ENCODE measurements around the gene RABL6. TPM values are rescaled to one million over a fixed set of nuclear protein-coding genes. Genes with fewer than 3 reads are reported as not detected.
"Not testable (repeated sequence)": the region's sequence is repeated elsewhere in the genome, so short reads cannot be mapped to it uniquely, and the experiment has no call there.

Gene RABL6
- total RNA-seq, 1 donor from 2014 or later = 107 TPM

GRCh38 chr9:136794281-136794999 is 13.3 kb upstream of the RABL6 start:
- intact Hi-C loops (cut with micrococcal nuclease) = loop anchor here (5.0 to 10.0 kb wide), 2 partner anchors 430 to 658 kb away; partner anchors contain the start of gene DNLZ

- intact Hi-C loops (cut with micrococcal nuclease) = loop anchor here (5.0 to 10.0 kb wide), 2 partner anchors 430 to 657 kb away; partner anchors contain the start of gene DNLZ
Observed at GRCh38 chr9:136795000-136795348, 12.8 kb upstream of the RABL6 start.

- intact Hi-C loops (cut with micrococcal nuclease) = loop anchor here (10.0 kb wide), 1 partner anchor 432 kb away; the partner anchor contains the start of gene DNLZ
Observed at GRCh38 chr9:136796238-136796774, 11.4 kb upstream of the RABL6 start, which contains the start of gene CCDC183. Gene CCDC183, plus strand, starts transcription at chr9:136796338. Its CDS starts 60 bp downstream, at chr9:136796398.

GRCh38 chr9:136796775-136797347 is 10.9 kb upstream of the RABL6 start:
- intact Hi-C loops (cut with micrococcal nuclease) = loop anchor here (10.0 kb wide), 1 partner anchor 432 kb away; the partner anchor contains the start of gene DNLZ

- intact Hi-C loops (cut with micrococcal nuclease) = loop anchor here (10.0 kb wide), 1 partner anchor 434 kb away; the partner anchor contains the start of gene DNLZ
Observed at GRCh38 chr9:136798708-136799078, 9.1 kb upstream of the RABL6 start.

- intact Hi-C loops (cut with micrococcal nuclease) = loop anchor here (10.0 kb wide), 1 partner anchor 434 kb away; the partner anchor contains the start of gene DNLZ
Observed at GRCh38 chr9:136799079-136799853, 8.5 kb upstream of the RABL6 start.

GRCh38 chr9:136799854-136800657 is 7.7 kb upstream of the RABL6 start:
- intact Hi-C loops (cut with micrococcal nuclease) = loop anchor here (1.0 to 10.0 kb wide), 8 partner anchors 8 to 435 kb away; partner anchors contain the start of genes AJM1, DNLZ, EDF1 and TMEM141

GRCh38 chr9:136802321-136802720 is 5.4 kb upstream of the RABL6 start:
- intact Hi-C loops (cut with micrococcal nuclease) = no loop called here

GRCh38 chr9:136803009-136803550 is 4.7 kb upstream of the RABL6 start:
- intact Hi-C loops (cut with micrococcal nuclease) = not testable (repeated sequence)

- intact Hi-C loops (cut with micrococcal nuclease) = no loop called here
Observed at GRCh38 chr9:136803551-136804508, 3.9 kb upstream of the RABL6 start.

- intact Hi-C loops (cut with micrococcal nuclease) = loop anchor here (5.0 kb wide), 1 partner anchor 78 kb away; no protein-coding TSS in a partner anchor
Observed at GRCh38 chr9:136804509-136805206, 3.1 kb upstream of the RABL6 start.

- intact Hi-C loops (cut with micrococcal nuclease) = loop anchor here (5.0 kb wide), 1 partner anchor 77 kb away; no protein-coding TSS in a partner anchor
Observed at GRCh38 chr9:136805207-136805740, 2.5 kb upstream of the RABL6 start.

GRCh38 chr9:136806067-136806466 is 1.7 kb upstream of the RABL6 start:
- intact Hi-C loops (cut with micrococcal nuclease) = loop anchor here (2.0 to 5.0 kb wide), 2 partner anchors 76 to 281 kb away; partner anchors contain the start of gene MAN1B1

- intact Hi-C loops (cut with micrococcal nuclease) = loop anchor here (1.0 to 5.0 kb wide), 3 partner anchors 15 to 280 kb away; partner anchors contain the start of genes MAN1B1 and TMEM141
Observed at GRCh38 chr9:136806631-136807201, 1.0 kb upstream of the RABL6 start.

- intact Hi-C loops (cut with micrococcal nuclease) = loop anchor here (1.0 to 5.0 kb wide), 2 partner anchors 8 to 74 kb away; no protein-coding TSS in a partner anchor
Observed at GRCh38 chr9:136808075-136808805, 492 bp downstream of the RABL6 start.

- intact Hi-C loops (cut with micrococcal nuclease) = loop anchor here (1.0 to 5.0 kb wide), 2 partner anchors 8 to 74 kb away; no protein-coding TSS in a partner anchor
Observed at GRCh38 chr9:136808806-136809158, 1.0 kb downstream of the RABL6 start.
